Erythroblast (primary cell): ENCODE results near the gene TIMP3.

Experiments used
- DNase-seq, 2 experiments: peaks; one replicate each; lab custom pipeline; 2025; lab: John Stamatoyannopoulos, UW
- GATA1 ChIP-seq: IDR thresholded peaks from 2 replicates; pipeline ENCODE4 v1.6.1; 2011; ENCODE audit warnings: low read depth, mild to moderate bottlenecking, control low read depth, low read length, moderate library complexity
- POLR2A ChIP-seq: IDR thresholded peaks from 2 replicates; pipeline ENCODE4 v1.6.1; 2011; ENCODE audit warnings: mild to moderate bottlenecking, low read length

The TIMP3 gene

DNA sequence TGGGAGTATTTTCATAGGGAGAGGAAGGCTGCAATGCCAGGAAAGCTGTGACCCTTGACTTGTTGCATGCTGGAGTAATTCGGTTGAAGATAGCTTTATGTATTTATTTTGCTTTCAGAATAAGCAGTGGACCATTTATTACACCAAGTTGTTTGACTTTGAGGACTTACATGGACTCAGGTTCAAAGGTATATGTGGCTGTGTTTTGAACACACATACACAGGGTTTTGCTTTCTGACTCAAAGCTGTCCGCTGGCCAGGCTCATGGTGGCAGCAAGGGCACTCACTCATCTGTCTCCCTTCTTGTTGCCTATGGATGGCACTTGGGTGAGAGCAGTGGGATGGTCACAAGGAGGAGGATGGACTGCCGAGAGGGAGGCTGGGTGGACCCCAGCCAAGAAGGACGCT, 6.5 kb downstream of the TIMP3 start:
- DNase-seq: no peak
- no peak for TF ChIP-seq GATA1

DNA sequence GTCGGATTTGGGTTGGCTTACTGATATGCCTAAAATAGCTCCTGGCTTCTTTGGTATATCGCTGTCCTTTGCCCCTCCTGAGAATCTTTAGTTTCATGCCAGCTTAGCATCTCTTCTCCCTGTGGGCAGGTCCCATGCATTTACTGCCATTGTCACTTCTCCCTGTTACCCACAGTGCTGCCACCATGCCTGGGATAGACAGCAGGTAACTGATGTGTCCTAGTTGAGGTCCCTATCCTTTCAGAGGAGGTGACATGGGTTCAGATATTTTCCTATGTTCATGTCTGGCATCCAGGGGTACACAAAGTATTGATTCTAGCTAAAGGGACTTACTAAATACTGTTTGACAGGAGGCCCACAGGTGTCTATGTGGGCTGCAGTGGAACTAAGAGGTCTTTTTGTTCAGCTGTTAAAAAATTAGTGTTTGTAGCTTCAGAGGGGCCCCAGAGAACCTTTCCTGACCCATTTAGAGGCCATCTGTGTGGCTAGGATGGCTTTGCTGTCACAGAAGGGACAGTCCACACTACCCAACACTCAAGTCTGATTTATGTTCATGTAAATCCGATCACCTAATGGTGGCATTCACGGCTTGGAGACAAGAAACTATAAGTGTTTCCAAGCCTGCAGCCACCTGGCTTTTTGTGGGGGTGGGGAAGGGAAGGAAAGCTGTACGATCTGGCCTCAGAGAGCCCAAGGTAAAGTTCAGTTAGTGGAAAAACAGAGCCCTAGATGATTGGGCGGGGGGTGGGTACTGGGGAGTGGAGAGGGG, 8.5 kb downstream of the TIMP3 start:
- TF ChIP-seq POLR2A (no peak), GATA1 (no peak)
- no peak for DNase-seq

DNA sequence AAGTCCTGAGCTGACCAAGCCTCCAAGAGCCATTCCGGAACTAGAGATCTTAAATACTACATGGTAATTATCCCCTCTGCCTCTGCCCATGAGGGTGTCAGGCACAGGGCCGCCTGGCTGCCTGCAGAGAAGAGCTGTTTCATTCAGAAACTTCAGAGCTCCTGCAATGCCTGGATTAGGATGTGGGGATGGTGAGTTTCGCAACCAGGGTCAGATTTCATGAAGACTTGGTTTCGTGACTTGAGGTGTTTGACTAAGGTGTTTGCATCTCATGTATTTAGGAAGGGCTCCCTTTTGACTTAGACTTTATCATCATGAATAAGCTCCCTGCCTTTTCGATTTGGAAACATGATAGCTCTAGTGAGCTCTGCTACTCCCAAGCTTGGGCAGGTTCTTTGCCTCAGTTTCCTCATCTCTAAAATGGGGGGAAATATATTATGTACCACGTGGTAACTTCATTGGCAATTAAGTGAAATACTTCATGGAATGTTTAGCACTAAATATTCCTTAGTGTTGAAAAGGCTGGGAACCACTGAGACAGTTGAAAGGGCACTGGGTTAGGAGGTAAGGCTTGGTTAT, 9.1 kb downstream of the TIMP3 start:
- peak in 1 of 2 experiments; percentile 17 for DNase-seq
- no peak for TF ChIP-seq POLR2A
- TF ChIP-seq GATA1: no peak

DNA sequence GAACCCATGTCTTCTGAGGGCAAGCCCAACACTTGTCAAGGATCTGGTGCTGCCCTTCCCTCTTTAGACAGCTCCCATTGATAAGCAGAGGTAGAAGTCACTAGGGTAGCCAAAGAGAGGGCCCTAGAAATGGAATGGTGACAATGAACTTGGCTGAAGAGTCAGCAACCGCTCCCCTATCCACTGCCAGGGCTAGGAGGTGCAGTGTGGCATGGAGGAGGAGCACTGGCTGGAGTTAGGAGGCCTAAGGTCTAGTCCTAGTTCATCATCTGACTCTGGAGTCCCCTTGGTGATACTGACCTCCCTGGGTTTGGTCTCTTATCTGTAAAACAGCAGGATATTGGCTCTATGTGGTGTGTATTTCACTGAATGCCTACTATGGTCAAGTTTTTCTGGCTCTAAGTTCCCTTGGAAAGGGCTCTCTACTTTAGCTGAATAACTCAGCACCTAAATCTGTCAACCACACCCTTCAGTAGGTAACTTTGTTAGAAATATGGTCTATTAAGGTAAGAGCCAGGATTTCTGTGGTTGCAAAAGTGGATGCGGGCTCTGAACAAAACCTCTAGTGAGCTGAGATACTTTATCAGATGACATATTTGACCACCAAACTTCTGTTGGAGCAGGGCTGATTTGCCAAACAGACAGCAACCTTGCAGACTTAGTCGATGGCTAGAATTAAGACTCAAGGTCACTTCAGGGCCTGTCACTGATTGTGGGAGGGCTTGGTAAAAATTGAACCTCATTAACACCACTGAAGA, 10.5 kb downstream of the TIMP3 start:
- TF ChIP-seq POLR2A: no peak
- TF ChIP-seq GATA1: no peak
- DNase-seq: peak; percentile 41 to 69

DNA sequence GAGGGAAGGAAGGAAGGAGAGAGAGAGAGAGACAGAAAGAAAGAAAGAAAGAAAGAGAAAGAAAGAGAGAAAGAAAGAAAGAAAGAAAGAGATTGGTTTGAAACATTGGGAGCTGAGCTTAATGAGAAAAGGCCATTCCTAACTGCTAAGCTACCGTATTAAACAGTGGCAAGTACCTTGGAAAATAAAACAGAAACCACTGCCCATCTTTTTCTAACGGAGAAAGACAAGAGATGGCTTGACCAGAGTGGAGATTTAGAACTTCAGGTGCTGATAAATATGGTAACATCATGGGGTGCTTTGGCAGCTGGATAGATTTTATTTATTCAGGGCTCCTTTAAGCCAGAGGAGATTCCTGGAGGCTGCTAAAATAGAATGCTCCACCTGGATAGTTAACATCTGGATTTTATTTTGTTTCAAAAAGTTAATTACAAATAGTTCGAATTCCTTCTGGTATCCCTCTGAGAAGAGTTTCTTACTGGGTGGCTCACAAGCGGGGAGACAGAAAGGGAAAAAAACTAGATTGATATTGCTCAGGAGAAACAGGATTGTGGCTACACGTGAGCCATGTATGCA, 12.9 kb downstream of the TIMP3 start:
- TF ChIP-seq GATA1 (no peak), POLR2A (no peak)
- DNase-seq: no peak

DNA sequence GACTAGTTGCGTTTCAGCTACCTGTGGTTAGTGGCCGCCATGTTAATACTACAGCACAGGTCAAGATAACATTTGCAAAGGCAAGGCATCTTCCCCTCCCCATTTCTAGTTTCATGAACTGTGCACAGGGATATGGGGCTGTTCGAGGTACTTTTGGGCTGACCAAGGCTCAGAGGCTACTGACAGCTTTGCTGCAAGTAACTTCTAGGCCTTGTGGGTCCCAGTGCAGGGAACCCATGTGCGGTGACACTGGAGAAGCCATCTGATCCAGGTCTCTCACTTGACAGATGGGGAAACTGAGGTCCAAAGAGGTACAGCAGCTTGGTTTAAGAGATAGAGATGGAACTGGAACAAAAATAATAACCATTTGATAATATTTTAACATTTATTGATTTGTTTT, 13.6 kb downstream of the TIMP3 start:
- DNase-seq: no peak
- no peak for TF ChIP-seq POLR2A
- no peak for TF ChIP-seq GATA1

DNA sequence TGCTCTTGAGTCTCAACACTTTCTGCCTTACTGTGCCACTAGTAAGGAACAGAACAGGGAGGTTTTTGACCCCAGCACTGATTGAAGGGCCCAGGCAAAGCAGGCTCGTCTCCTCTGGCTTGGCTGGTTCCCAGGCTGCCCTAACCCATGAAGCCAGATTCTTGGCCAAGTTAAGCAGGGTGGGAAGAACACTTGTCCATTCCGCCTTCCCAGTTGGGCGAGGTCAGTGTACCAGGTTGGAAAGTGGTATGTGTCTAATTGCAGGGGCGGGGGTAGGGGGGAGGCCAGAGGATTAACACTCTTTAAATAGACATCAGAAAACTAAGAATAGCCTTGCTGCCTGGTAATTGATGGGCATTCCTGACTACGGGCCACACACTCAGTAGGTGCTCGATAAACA, 14.4 kb downstream of the TIMP3 start:
- DNase-seq: no peak
- TF ChIP-seq GATA1 (no peak), POLR2A (no peak)

DNA sequence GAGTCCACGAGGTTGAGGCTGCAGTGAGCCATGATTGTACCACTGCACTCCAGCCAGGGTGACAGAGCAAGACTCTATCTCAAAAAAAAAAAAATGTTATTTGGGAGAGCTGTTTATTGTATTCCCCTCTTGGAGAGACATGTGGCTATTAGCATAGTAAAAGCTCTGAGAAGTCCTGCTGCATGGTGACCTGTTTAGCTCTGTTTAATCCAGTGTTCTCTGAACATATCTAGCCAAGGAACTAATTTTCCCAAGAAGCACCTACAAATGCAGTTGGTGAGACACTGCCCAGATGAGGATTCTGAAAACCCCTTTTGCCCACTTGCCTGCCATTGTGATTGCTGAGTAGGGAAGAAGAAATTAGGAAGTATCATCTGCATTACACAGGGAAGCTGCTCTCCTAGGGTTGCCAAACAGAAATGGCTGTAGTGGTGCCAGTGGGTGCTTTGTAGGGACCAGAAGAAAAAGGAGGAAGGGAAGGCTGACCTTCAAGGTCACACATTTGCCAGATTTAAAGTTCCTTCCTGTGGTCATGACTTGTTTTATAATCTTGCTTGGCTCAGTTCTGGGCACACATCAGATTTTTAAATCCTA, 15.7 kb downstream of the TIMP3 start:
- no peak for DNase-seq
- TF ChIP-seq GATA1 (no peak), POLR2A (no peak)

DNA sequence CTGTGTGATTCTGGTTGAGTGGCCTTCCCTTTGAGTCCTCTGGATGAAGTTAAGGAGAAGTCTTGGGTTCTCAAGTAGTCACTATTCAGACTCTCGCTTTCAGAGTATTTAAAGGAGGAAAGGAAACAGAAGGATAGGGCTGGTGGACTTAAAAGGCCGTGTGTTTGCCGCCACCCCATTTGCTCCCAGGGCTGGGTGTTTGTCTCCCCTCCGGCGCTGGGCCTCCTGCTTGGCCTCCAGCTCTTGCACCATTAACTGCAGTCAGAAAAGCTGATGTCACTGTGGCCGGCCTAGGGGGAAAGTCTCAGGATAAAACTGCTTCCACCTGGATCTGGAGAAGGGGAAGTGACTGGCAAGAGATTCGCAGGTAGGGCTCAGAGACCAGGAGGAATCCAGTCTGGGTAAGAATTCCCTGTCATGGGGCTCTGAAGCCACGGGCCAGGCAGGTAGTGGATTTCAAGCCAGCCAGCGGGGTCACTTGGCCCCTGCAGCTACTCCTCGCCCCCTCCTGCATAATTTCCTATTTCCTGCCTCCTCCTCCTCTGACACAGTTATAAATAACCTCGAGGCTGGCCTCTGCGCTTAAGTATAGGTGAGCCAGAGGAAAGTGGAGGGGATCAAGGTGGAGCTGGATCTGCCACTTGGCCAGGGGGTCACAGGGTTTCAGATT, 17.1 kb downstream of the TIMP3 start:
- TF ChIP-seq POLR2A (no peak), GATA1 (no peak)
- no peak for DNase-seq

DNA sequence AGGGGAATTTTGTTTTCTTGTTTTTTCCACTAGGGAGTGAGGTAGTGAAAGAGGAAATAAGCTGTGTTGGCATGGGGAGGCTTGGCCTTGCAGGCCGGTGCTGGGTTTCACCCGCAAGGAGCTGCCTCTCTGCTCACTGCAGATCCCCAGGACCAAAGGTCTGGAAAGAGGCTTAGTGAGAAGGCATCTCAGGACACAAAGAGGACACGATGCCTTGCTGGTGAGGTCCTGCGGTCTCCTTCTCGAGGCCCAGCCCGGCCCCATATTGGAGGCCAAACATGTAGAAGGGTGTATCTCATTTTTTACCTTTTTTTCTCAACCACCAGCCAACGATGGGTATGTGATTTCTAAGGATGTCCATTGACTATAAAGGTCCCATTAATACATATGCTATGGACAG, 17.6 kb downstream of the TIMP3 start:
- TF ChIP-seq POLR2A: no peak
- no peak for DNase-seq

DNA sequence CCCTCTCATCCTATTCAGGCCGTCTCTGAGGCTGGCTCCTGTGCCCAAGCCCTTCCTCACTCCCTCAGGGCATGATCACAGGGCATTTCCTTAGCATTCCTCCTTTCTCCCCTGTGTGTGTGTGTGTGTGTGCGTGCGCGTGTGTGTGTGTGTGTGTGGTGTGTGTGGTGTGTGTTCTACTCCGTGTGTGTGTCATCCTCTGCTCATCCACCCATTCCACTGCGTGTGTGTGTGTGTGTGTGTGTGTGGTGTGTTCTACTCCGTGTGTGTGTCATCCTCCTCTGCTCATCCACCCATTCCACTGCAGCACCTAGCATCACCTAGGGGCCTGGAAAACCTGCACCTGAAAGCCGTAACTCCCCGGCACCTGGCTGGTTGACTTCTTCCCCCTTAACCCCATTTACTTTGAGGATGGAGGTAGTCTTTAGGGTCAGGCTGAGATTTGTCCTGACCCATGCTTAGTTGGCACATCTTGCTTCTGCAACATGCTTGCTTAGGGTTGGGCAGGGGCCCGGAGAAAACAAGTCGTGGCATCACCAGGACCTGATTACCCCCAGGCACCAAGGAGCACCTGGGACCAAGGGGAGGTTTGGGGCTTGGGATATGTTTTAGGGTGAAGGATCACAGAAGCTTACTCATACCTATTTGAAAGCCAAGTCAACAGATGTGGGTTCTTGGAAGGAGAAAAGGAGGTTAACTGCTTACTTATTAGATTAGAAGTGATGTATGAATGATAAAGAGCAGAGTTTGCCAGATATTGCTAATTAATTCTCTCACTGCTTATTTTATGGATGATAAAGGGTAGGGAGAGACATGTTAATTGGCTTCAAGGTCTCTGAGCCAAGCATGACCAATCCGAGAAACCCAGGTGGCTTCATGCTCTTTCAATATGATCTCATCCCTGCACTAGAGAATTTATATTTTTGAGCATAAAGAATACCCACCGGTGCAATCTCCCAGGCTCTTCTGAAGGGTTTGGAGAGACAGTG, 18.9 kb downstream of the TIMP3 start:
- TF ChIP-seq GATA1: no peak
- no peak for TF ChIP-seq POLR2A
- DNase-seq: no peak

DNA sequence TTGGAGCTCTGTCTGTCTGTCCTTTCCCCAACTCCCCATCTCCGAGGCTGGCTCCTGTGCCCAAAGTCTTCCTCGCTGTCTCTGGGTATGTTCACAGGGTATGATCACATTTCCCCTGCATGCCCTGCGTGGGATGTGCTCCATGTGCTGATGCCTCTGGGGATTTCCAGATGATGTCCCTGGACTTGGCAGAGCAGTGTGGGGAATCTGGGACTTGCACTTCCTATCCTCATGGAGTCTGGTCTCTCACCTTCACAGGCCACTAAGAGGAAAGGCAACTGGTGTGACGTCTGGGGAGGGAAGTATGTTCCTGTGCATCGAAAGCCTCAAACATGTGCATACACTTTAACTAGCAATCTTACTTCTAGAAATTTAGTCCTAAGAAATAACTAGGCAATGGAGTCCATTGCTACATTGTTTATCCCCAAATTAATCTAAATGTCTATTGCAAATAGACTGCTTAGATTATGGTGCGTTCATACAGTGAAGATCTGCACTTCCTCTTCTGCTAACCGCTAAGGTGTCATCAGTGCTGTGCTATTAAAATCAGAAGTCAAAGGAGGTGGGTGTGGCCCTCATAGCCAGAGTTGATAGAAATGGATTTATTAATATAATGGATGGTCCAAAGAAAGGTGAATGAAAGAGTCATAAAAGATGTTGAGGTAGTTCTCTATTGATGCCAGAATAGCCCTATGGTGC, 20.8 kb downstream of the TIMP3 start:
- no peak for DNase-seq
- TF ChIP-seq POLR2A (no peak), GATA1 (no peak)
